Glutamatergic neuron (in vitro differentiated cells): Measurements from ENCODE around the gene WDR62. TPM values are rescaled to one million over a fixed set of nuclear protein-coding genes. Genes with fewer than 3 reads are reported as not detected.

Experiments used
- DNase-seq: peaks from one replicate; pipeline ENCODE4 v3.0.0; 2022
- H3K27ac Mint-ChIP-seq: one replicate; pipeline ENCODE4 v1.8.0; 2020; ENCODE audit warnings: mild to moderate bottlenecking, mixed read lengths, inconsistent platforms; ENCODE audit not compliant: unreplicated experiment
- H3K27me3 Mint-ChIP-seq: one replicate; pipeline ENCODE4 v1.8.0; 2020; ENCODE audit warnings: mild to moderate bottlenecking, moderate library complexity, mixed read lengths, inconsistent platforms; ENCODE audit not compliant: unreplicated experiment
- H3K36me3 Mint-ChIP-seq: one replicate; pipeline ENCODE4 v1.8.0; 2020; ENCODE audit warnings: mild to moderate bottlenecking, mixed read lengths, inconsistent platforms; ENCODE audit not compliant: unreplicated experiment
- H3K4me1 Mint-ChIP-seq: one replicate; pipeline ENCODE4 v1.8.0; 2020; ENCODE audit warnings: mild to moderate bottlenecking, low read depth, mixed read lengths, inconsistent platforms; ENCODE audit not compliant: unreplicated experiment
- H3K4me3 Mint-ChIP-seq: one replicate; pipeline ENCODE4 v1.8.0; 2020; ENCODE audit warnings: mild to moderate bottlenecking, mixed read lengths, inconsistent platforms; ENCODE audit not compliant: unreplicated experiment
- H3K9me3 Mint-ChIP-seq: one replicate; pipeline ENCODE4 v1.8.0; 2020; ENCODE audit warnings: mild to moderate bottlenecking, moderate library complexity, mixed read lengths, inconsistent platforms; ENCODE audit not compliant: unreplicated experiment
- CTCF ChIP-seq: fragments of 200-600 bp; sonication (generic); IDR thresholded peaks from one replicate; pipeline ENCODE4 v1.5.0; 2021; ENCODE audit not compliant: partially characterized antibody, unreplicated experiment
- total RNA-seq: library from RNA; stranded (reverse); fragmentation: NEBNext Ultra II Directional; extraction: Animal tissue kit (Norgen Biotek cat#: 25700); gene quantifications from one replicate; pipeline ENCODE4 v1.2.1, GENCODE V29; 2021; ENCODE audit not compliant: unreplicated experiment

WDR62 gene
- total RNA-seq, 1 donor from 2014 or later: 5.5 TPM

- no peak for TF ChIP-seq CTCF
- H3K27ac Mint-ChIP-seq: no peak overlapping the region
- no peak for DNase-seq
These were observed 42.3 kb downstream of the WDR62 start for GRCh38 chr19:36097036-36097435.

GRCh38 chr19:36099166-36099785 is 44.6 kb downstream of the WDR62 start:
- no peak for TF ChIP-seq CTCF
- no peak for DNase-seq
- Mint-ChIP-seq H3K27ac (no peak overlapping the region), H3K27me3 (peaks cover 5% of the 10 kb centered on the region), H3K4me3 (no peak overlapping the region), H3K9me3 (peaks cover 6% of the 10 kb centered on the region), H3K36me3 (no peaks in the 10 kb centered on the region), H3K4me1 (no peaks in the 10 kb centered on the region)

More at GRCh38 chr19:36097036-36097435, 42.3 kb downstream of the WDR62 start:
- peaks cover 2% of the 10 kb centered on the region for H3K27me3 Mint-ChIP-seq
- no peaks in the 10 kb centered on the region for H3K4me1 Mint-ChIP-seq
- peaks cover 2% of the 10 kb centered on the region for H3K9me3 Mint-ChIP-seq
- no peak overlapping the region for H3K4me3 Mint-ChIP-seq
- H3K36me3 Mint-ChIP-seq: no peaks in the 10 kb centered on the region

- TF ChIP-seq CTCF: no peak
- DNase-seq: no peak
- H3K4me3 Mint-ChIP-seq: no peak overlapping the region
- no peaks in the 10 kb centered on the region for H3K4me1 Mint-ChIP-seq
- no peaks in the 10 kb centered on the region for H3K36me3 Mint-ChIP-seq
- peaks cover 5% of the 10 kb centered on the region for H3K27me3 Mint-ChIP-seq
- peaks cover 6% of the 10 kb centered on the region for H3K9me3 Mint-ChIP-seq
- H3K27ac Mint-ChIP-seq: no peak overlapping the region
These were observed 45.8 kb downstream of the WDR62 start for GRCh38 chr19:36100476-36100875.

DNA sequence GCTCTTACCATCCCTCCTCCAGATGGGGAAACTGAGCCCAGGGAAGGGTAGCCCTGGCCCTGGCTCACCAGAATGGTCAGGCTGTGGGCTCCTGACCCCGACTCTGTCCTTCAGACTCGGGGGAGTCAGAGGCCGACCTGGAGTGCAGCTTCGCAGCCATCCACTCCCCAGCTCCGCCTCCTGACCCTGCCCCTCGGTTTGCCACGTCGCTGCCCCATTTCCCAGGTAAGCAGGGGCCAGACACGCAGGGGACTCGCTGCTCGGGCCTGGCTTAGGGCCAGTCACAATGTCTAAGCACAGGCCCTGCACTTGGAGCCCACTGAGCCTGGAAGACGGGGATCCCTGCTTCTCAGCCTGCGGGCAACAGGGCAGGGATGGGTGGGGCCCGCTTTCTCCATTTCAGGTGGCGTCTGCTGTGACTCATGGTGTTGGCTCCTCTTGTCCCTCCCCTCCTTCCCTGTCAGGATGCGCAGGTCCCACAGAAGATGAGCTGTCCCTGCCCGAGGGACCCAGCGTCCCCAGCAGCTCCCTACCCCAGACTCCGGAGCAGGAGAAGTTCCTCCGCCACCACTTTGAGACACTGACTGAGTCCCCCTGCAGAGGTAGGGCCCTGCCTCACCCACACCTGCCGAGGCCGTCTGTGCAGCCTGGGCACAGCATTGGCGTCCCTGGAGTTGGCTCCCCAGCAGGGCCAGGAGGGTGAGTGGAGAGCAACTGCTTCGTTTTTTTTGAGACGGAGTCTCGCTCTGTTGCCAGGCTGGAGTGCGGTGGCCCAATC is 47.0 kb downstream of the WDR62 start:
- Mint-ChIP-seq H3K36me3 (no peaks in the 10 kb centered on the region), H3K27ac (no peak overlapping the region), H3K27me3 (peaks cover 5% of the 10 kb centered on the region), H3K9me3 (peaks cover 6% of the 10 kb centered on the region), H3K4me3 (no peak overlapping the region), H3K4me1 (no peaks in the 10 kb centered on the region)
- DNase-seq: no peak
- no peak for TF ChIP-seq CTCF

DNA sequence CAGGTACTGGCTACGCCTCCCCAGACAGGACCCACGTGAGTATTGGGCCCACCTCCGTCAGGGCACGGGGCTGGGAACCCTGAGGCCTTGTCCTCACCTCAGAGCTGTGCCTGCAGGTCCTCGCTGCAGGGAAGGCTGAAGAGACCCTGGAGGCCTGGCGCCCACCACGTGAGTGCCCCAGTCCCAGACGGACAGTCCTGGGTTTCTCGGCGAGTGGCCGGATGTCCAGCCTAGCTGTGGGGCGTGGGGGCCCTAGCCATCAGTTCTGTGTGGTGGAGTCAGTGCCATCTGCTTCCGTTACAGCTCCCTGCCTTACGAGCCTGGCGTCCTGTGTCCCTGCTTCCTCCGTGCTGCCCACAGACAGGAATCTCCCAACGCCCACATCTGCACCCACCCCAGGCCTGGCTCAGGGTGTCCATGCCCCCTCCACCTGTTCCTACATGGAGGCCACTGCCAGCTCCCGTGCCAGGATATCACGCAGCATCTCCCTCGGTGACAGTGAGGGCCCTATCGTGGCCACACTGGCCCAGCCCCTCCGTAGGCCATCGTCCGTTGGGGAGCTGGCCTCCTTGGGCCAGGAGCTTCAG is 48.4 kb downstream of the WDR62 start:
- Mint-ChIP-seq H3K27me3 (peaks cover 5% of the 10 kb centered on the region), H3K9me3 (peaks cover 5% of the 10 kb centered on the region), H3K4me1 (no peaks in the 10 kb centered on the region), H3K36me3 (no peaks in the 10 kb centered on the region), H3K4me3 (no peak overlapping the region), H3K27ac (no peak overlapping the region)
- no peak for DNase-seq
- TF ChIP-seq CTCF: no peak
